HL-60 (cell line): ENCODE data around the gene SYT9.

Source experiments
- GABPA ChIP-seq: IDR thresholded peaks from 2 replicates; pipeline ENCODE4 v1.6.1; 2012; ENCODE audit warnings: low read depth
- TF ChIP-seq, protein P1 (sequence below): IDR thresholded peaks from one replicate; pipeline ENCODE4 v1.5.1; 2011; ENCODE audit warnings: low read length, control low read depth, inconsistent platforms; ENCODE audit not compliant: insufficient read depth

DNA sequence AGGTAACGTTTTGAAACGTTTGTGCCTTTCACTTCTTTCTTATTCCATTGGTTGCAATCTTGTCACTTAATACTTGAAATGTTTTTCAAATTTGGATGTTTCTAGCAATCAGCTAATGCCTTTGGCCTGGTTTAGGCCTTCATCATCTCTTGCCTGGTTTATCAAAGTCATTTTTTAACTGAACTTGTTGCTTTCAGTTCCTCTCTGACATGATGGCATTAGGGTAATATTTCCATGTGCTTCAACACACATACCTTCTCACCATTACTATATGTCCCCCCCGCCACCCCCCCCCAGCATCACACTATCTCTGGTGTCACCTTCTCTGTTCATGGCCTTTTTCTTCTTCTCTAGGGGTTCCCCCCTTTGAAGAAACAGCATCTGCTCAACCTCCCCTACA lies 1.5 kb upstream of the SYT9 start:
- TF ChIP-seq GABPA = no peak
- TF ChIP-seq, protein P1, sequence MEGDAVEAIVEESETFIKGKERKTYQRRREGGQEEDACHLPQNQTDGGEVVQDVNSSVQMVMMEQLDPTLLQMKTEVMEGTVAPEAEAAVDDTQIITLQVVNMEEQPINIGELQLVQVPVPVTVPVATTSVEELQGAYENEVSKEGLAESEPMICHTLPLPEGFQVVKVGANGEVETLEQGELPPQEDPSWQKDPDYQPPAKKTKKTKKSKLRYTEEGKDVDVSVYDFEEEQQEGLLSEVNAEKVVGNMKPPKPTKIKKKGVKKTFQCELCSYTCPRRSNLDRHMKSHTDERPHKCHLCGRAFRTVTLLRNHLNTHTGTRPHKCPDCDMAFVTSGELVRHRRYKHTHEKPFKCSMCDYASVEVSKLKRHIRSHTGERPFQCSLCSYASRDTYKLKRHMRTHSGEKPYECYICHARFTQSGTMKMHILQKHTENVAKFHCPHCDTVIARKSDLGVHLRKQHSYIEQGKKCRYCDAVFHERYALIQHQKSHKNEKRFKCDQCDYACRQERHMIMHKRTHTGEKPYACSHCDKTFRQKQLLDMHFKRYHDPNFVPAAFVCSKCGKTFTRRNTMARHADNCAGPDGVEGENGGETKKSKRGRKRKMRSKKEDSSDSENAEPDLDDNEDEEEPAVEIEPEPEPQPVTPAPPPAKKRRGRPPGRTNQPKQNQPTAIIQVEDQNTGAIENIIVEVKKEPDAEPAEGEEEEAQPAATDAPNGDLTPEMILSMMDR = no peak
